ENCODE data around the gene PRPF31. TPM values are rescaled to one million over a fixed set of nuclear protein-coding genes. Genes with fewer than 3 reads are reported as not detected.
A peak's percentile ranks its signal among the peaks of the same experiment; 100 is the strongest.

The PRPF31 gene
- total RNA-seq, 2 donors from 2014 or later, result 26.1 to 46.2 TPM

- H3K36me3 ChIP-seq, result peaks cover 43% of the 10 kb centered on the region
- H3K4me1 ChIP-seq, result peaks cover 0 to 41% of the 10 kb centered on the region in 2 donors
- H3K27me3 ChIP-seq, result no peaks in the 10 kb centered on the region
- H3K9me3 ChIP-seq, result no peaks in the 10 kb centered on the region
- H3K27ac ChIP-seq, result peak overlapping the region; percentile 96
- peak overlapping the region; percentile 65 to 79 for H3K4me3 ChIP-seq
- TF ChIP-seq CTCF (IDR thresholded peaks at IDR 0.05), result no peak
- no peak for DNase-seq (ENCODE audit: low spot score)
Observed at GRCh38 chr19:54158812-54159351, 43.3 kb downstream of the PRPF31 start.

GRCh38 chr19:54159352-54160181, 44.0 kb downstream of the PRPF31 start, which contains the start of gene LENG1:
LENG1 (minus strand) TSS chr19:54159721; CDS start chr19:54159695, 26 bp downstream.
- H3K27me3 ChIP-seq, result no peaks in the 10 kb centered on the region
- peak within 1 kb of the TSS; percentile 65 to 79 for H3K4me3 ChIP-seq
- peak in 1 of 2 donors; percentile 64 for TF ChIP-seq CTCF (IDR thresholded peaks at IDR 0.05)
- no peaks in the 10 kb centered on the region for H3K9me3 ChIP-seq
- peaks cover 0 to 45% of the 10 kb centered on the region in 2 donors for H3K4me1 ChIP-seq
- peak within 1 kb of the TSS; percentile 96 for H3K27ac ChIP-seq
- peaks cover 36% of the 10 kb centered on the region for H3K36me3 ChIP-seq
- peak; percentile 100 for DNase-seq (ENCODE audit: low spot score)

GRCh38 chr19:54160182-54160811, 44.7 kb downstream of the PRPF31 start:
- Histone ChIP-seq H3K27ac (peak overlapping the region; percentile 77 to 86), H3K36me3 (peaks cover 29% of the 10 kb centered on the region), H3K4me3 (peak overlapping the region; percentile 49 to 79), H3K9me3 (no peaks in the 10 kb centered on the region), H3K4me1 (peaks cover 0 to 49% of the 10 kb centered on the region in 2 donors), H3K27me3 (no peaks in the 10 kb centered on the region)
- no peak for DNase-seq (ENCODE audit: low spot score)
- TF ChIP-seq CTCF (IDR thresholded peaks at IDR 0.05), result no peak

GRCh38 chr19:54160854-54161253, 45.3 kb downstream of the PRPF31 start:
- Histone ChIP-seq H3K4me3 (peak overlapping the region in 1 of 2 donors; percentile 79), H3K4me1 (peaks cover 0 to 49% of the 10 kb centered on the region in 2 donors), H3K27ac (peak overlapping the region; percentile 77 to 86), H3K9me3 (no peaks in the 10 kb centered on the region), H3K27me3 (no peaks in the 10 kb centered on the region), H3K36me3 (peaks cover 23% of the 10 kb centered on the region)
- no peak for TF ChIP-seq CTCF (IDR thresholded peaks at IDR 0.05)
- no peak for DNase-seq (ENCODE audit: low spot score)

GRCh38 chr19:54162241-54162805, 46.8 kb downstream of the PRPF31 start:
- peak overlapping the region in 1 of 2 donors; percentile 31 for H3K27ac ChIP-seq
- peaks cover 0 to 49% of the 10 kb centered on the region in 2 donors for H3K4me1 ChIP-seq
- H3K4me3 ChIP-seq, result peak overlapping the region; percentile 18 to 51
- TF ChIP-seq CTCF (IDR thresholded peaks at IDR 0.05), result no peak
- peaks cover 9% of the 10 kb centered on the region for H3K36me3 ChIP-seq
- H3K9me3 ChIP-seq, result no peaks in the 10 kb centered on the region
- peak; percentile 83 for DNase-seq (ENCODE audit: low spot score)
- no peaks in the 10 kb centered on the region for H3K27me3 ChIP-seq
